ENCODE results near the gene SPATA20.

SPATA20 gene

DNA sequence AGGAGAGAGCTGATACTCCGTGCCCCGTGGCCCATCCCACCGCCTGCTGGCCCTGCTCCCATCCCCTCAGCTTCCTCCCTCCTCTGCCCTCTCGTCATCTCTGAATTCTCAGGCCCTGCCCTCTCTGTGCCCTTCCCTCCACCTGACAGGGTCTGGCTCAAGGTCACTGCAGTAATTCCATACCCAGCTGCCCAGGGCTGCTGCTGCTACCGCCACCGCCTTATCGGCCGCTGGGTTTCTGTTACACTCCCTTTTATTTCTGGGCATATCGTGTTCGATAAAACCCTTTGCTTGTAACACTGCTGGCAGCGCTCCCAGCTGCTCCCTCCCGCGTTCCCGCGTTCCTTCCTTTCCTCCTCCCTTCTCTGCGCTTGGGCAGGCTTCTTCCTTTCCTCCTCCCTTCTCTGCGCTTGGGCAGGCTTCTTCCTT lies 13.2 kb upstream of the SPATA20 start:
- POLR2A ChIA-PET, result no interaction called here

DNA sequence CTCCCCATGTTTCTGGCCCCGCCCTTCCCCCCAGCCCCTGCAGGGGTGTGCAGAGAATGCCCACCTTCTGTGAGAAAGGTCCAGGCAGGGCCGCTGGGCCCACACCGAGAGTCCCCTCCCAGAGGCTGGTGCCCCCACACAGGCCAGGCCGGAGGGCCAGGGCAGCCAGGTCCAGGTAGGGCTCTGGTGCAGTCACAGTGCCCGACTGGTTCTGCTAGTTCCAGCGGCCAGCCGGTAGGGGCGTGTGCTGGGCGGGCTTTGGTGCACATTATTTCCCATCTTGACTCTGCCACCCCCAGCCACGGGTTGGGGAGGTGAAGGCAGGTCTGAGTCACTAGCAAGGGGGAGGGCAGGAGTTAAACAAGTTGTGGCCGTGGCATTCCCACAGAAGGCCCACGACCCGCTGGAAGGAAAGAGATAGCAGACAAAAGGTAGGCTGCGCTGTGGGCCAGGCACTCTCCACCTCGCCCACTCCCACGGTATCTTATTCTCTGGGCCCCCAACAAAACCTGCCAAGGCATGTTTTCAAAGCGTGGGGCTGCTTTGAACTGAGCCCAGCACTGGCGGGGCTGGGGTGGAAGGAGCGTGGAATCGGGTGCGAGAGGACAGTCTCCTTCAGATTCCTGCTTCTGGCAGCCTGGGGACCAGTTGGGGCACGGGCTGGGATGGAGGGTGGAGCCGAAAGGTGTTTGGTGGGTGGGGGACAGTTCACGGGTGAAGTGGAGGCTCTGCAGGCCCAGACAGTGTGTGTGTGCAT lies 12.6 kb upstream of the SPATA20 start:
- DNase-seq (ENCODE audit: extremely low spot score), result no peak
- ChIA-PET POLR2A (no interaction called here), CTCF (interaction anchor here (1.1 kb wide), 1 partner anchor 15 kb away, joined by 3 read pairs; no protein-coding TSS in a partner anchor)
- TF ChIP-seq, protein P1, sequence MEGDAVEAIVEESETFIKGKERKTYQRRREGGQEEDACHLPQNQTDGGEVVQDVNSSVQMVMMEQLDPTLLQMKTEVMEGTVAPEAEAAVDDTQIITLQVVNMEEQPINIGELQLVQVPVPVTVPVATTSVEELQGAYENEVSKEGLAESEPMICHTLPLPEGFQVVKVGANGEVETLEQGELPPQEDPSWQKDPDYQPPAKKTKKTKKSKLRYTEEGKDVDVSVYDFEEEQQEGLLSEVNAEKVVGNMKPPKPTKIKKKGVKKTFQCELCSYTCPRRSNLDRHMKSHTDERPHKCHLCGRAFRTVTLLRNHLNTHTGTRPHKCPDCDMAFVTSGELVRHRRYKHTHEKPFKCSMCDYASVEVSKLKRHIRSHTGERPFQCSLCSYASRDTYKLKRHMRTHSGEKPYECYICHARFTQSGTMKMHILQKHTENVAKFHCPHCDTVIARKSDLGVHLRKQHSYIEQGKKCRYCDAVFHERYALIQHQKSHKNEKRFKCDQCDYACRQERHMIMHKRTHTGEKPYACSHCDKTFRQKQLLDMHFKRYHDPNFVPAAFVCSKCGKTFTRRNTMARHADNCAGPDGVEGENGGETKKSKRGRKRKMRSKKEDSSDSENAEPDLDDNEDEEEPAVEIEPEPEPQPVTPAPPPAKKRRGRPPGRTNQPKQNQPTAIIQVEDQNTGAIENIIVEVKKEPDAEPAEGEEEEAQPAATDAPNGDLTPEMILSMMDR (IDR thresholded peaks at IDR 0.05; ENCODE audit: control extremely low read depth, extremely low read depth, low read depth, missing control alignments), result no peak

More for the DNA sequence above, 13.2 kb upstream of the SPATA20 start:
- DNase-seq (ENCODE audit: extremely low spot score), result no peak
- CTCF ChIA-PET, result interaction anchor here (1.1 kb wide), 1 partner anchor 15 kb away, joined by 3 read pairs; no protein-coding TSS in a partner anchor
- TF ChIP-seq, protein P1 (IDR thresholded peaks at IDR 0.05; ENCODE audit: control extremely low read depth, extremely low read depth, low read depth, missing control alignments), result no peak

DNA sequence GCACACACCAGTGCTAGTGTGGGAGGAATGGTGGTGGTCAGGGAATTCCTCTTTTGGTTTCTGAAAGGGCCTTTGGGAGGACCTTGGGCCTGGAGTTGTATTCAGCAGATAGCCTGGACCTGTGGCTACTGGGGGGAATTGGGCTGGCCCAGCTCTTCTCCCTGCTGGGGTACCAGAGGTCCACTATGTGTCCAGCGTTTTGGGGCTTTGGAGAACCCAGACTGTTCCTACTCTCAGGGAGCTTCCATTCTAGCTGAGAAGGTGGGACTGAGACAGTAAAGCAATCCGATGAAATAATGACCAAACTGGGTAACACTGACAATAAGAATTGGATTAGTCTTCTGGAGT lies 12.0 kb upstream of the SPATA20 start:
- DNase-seq (ENCODE audit: extremely low spot score), result no peak
- CTCF ChIA-PET, result interaction anchor here (1.1 kb wide), 1 partner anchor 94 kb away, joined by 3 read pairs; no protein-coding TSS in a partner anchor
- POLR2A ChIA-PET, result no interaction called here
- TF ChIP-seq, protein P1 (IDR thresholded peaks at IDR 0.05; ENCODE audit: control extremely low read depth, extremely low read depth, low read depth, missing control alignments), result no peak

DNA sequence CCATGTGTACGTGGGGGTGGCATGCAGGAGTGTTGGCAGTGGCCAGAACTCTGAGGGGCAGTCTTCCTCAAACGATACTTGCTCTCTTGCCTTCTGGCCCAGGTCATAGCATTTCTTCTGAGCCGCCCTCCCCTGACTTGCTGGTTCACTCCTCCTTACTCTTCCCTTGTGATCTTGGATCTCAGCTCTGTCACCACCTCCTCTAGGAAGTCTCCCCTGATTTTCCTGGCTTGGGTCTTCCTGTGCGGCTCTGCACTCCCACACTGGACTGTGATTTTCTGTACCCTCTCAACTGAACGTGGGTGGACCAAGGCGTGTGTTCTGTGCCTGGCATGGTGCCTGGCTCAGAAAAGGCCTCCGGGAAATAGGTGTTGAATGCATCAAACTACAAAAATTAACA lies 11.6 kb upstream of the SPATA20 start:
- TF ChIP-seq, protein P1 (IDR thresholded peaks at IDR 0.05; ENCODE audit: control extremely low read depth, extremely low read depth, low read depth, missing control alignments), result no peak
- ChIA-PET CTCF (interaction anchor here (1.1 to 1.2 kb wide), 2 partner anchors 91 to 94 kb away, joined by 3 read pairs; no protein-coding TSS in a partner anchor), POLR2A (no interaction called here)
- no peak for DNase-seq (ENCODE audit: extremely low spot score)

DNA sequence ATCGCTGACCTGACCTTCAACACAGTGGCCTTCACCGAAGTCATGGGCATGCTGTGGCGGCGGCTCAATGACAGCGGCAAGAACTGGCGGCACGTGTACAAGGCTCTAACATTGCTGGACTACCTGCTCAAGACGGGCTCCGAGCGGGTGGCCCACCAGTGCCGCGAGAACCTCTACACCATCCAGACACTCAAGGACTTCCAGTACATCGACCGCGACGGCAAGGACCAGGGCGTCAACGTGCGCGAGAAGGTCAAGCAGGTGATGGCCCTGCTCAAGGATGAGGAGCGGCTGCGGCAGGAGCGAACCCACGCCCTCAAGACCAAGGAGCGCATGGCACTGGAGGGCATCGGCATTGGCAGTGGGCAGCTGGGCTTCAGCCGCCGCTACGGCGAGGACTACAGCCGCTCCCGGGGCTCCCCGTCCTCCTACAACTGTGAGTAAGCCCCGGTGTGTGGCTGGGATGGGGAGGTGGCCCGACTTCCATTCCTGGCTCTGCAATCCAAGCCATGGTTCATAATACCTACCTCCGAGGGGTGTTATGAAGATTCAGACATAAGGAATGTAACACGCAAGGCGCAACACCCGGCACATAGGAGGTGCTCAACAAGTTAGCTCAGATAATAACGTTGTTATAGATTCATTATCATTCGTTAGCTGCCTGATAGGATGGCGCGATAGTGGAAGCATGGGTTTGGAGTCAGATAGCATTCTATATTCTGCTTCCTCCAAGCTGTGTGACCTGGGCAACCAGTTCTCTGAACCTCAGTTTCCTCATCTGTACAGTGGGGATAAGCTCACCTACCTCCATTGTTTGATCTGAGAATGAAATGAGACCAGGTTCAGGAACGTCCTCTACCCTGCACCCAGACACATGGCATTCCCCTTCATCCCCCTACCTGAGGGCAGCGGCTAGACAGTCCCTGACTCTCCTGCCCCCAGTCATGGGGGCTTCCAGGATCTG lies 10.0 kb upstream of the SPATA20 start:
- TF ChIP-seq, protein P1 (IDR thresholded peaks at IDR 0.05; ENCODE audit: control extremely low read depth, extremely low read depth, low read depth, missing control alignments), result no peak
- POLR2A ChIA-PET, result no interaction called here
- CTCF ChIA-PET, result interaction anchor here (1.1 to 1.2 kb wide), 2 partner anchors 35 to 89 kb away, joined by 3 read pairs; no protein-coding TSS in a partner anchor
- DNase-seq (ENCODE audit: extremely low spot score), result no peak

All from GM10248 (cell line).